ENCODE data around the gene MDGA2. TPM values are rescaled to one million over a fixed set of nuclear protein-coding genes. Genes with fewer than 3 reads are reported as not detected.
A peak's percentile ranks its signal among the peaks of the same experiment; 100 is the strongest.
"Not testable (repeated sequence)": the region's sequence is repeated elsewhere in the genome, so short reads cannot be mapped to it uniquely, and the experiment has no call there.

MDGA2 gene
- total and polyA plus RNA-seq, 12 donors: 0.05 to 0.15 TPM; not detected in 10

GRCh38 chr14:47300796-47301195 lies 374.6 kb downstream of the MDGA2 start:
- H3K4me1 ChIP-seq: no peaks in the 10 kb centered on the region
- H3K27ac ChIP-seq: no peak overlapping the region
- intact Hi-C loops (cut with DNase I): no loop called here
- no peaks in the 10 kb centered on the region for H3K36me3 ChIP-seq
- no peak for TF ChIP-seq CTCF (IDR thresholded peaks at IDR 0.05)
- no peak overlapping the region for H3K4me3 ChIP-seq
- peaks cover 0 to 5% (median 0%) of the 10 kb centered on the region in 11 donors for H3K9me3 ChIP-seq
- WGBS, 2 donors: 14 to 22% methylated on average over 3 of the region's 3 CpGs
- H3K27me3 ChIP-seq: no peaks in the 10 kb centered on the region
- DNase-seq (no peak), ATAC-seq (no peak)

GRCh38 chr14:47297374-47297773 lies 378.0 kb downstream of the MDGA2 start:
- Histone ChIP-seq H3K4me3 (no peak overlapping the region), H3K9me3 (peaks cover 0 to 5% (median 0%) of the 10 kb centered on the region in 11 donors), H3K36me3 (no peaks in the 10 kb centered on the region), H3K27ac (no peak overlapping the region), H3K27me3 (no peaks in the 10 kb centered on the region), H3K4me1 (no peaks in the 10 kb centered on the region)
- ATAC-seq (no peak), DNase-seq (no peak)
- intact Hi-C loops (cut with DNase I): no loop called here
- 65 to 67% methylated on average over 1 of the region's 1 CpG for WGBS, 2 donors
- no peak for TF ChIP-seq CTCF (IDR thresholded peaks at IDR 0.05)

- no peak overlapping the region for H3K4me3 ChIP-seq
- ATAC-seq: no peak
- WGBS, 2 donors: 89 to 94% methylated on average over 1 of the region's 1 CpG
- H3K27ac ChIP-seq: no peak overlapping the region
- no peaks in the 10 kb centered on the region for H3K4me1 ChIP-seq
- intact Hi-C loops (cut with DNase I): no loop called here
- H3K36me3 ChIP-seq: no peaks in the 10 kb centered on the region
- no peaks in the 10 kb centered on the region for H3K27me3 ChIP-seq
- H3K9me3 ChIP-seq: no peaks in the 10 kb centered on the region
- TF ChIP-seq CTCF (IDR thresholded peaks at IDR 0.05): no peak
- no peak for DNase-seq
Observed at GRCh38 chr14:47284283-47284682, 391.1 kb downstream of the MDGA2 start.

- H3K4me3 ChIP-seq; intact Hi-C loops (cut with DNase I); H3K27me3 ChIP-seq; H3K4me1 ChIP-seq; H3K9me3 ChIP-seq; DNase-seq; H3K36me3 ChIP-seq; ATAC-seq; H3K27ac ChIP-seq: not testable (repeated sequence)
- 94 to 96% methylated on average over 16 of the region's 16 CpGs for WGBS, 2 donors
Observed at GRCh38 chr14:47281761-47282160, 393.6 kb downstream of the MDGA2 start.

- Histone ChIP-seq H3K27me3 (no peaks in the 10 kb centered on the region), H3K27ac (no peak overlapping the region), H3K9me3 (no peaks in the 10 kb centered on the region), H3K4me3 (no peak overlapping the region), H3K36me3 (no peaks in the 10 kb centered on the region), H3K4me1 (no peaks in the 10 kb centered on the region)
- intact Hi-C loops (cut with DNase I): no loop called here
- no peak for ATAC-seq
- 33 to 40% methylated on average over 5 of the region's 5 CpGs for WGBS, 2 donors
- peak in 1 of 2 donors; percentile 10 for DNase-seq
- peak in 8 of 9 donors; percentile 29 to 69 (median 54) for TF ChIP-seq CTCF (IDR thresholded peaks at IDR 0.05)
Observed at GRCh38 chr14:47278233-47278842, 397.1 kb downstream of the MDGA2 start.
